Fibroblast of peridontal ligament (primary cell): ENCODE measurements around the gene MMP25.

Experiments used
- DNase-seq: peaks from one replicate; pipeline ENCODE4 v3.0.0-alpha.2; 2010; ENCODE audit errors: extremely low read depth

MMP25 gene

DNA sequence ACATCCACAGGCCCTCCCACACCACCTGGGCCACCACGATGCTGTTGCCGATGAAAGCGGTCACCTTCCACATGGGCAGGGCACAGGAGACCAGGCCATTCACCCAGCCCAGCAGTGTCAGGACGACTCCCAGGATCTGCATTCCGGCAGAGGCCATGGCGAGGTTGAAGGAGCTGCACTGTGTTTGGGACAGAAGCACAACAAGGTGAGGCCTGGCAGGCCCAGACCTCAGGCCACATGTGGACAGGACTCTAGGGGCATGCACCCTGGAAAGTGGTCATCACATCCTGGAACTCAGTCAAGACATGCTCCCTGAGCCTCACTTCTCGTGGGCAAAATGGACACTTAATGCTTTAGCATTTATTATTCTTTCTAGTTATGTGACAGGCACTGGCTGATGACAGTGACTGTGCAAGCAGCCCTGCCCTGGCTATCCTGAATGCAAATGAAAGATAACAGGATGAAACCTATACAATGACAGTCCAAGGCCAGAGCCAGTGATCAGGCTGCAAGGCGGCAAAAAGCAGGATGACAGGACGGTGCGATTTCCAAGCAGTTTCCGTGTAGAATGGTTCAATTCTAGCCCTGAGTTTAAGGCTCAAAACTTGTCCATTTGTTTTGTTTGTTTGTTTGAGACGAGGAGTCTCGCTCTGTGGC is 30.4 kb upstream of the MMP25 start:
- DNase-seq = no peak

- DNase-seq = no peak
These were observed 29.0 kb upstream of the MMP25 start for GRCh38 chr16:3017344-3017743.

DNA sequence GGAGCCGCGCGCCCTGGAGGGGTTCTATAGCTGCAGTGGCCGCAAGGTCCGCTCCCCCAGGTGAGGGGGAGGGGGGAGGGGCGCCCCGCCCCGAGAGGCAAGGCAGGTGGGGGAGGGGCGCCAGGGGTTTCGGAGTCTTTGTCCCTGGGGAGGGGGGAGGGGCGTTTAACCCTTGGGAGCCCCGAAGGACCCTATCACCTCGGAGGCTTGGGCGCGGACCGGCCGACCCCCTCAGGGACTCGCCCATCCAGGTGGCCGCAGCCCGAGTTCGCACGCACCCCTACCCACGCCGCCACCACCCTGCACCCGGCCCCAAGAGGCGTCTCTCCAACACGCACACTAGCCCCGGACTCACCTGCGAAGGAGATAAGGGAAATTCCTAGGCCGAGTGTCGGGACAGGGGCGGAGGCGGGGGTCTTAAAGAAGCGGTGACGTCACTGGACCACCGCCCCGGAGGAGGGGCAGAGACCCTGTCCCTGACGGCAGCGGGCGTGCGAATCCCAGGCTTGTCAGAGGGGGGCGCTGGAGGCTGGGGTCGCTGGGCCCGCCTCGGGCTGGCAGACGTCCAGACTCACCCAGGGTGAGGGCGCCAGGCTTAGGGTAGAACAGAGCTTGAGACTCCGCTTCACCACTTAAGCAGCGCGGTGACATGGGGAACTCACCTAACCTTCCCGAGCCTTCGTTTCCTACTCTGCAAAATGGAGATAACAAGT is 28.4 kb upstream of the MMP25 start, which contains the start of gene CLDN6:
Gene CLDN6, minus strand, starts transcription at position 390 of the 713 bp plus-strand sequence. CDS start 2,162 bp downstream, outside the sequence.
- no peak for DNase-seq

GRCh38 chr16:3019594-3020246 is 26.6 kb upstream of the MMP25 start:
- DNase-seq = no peak

DNA sequence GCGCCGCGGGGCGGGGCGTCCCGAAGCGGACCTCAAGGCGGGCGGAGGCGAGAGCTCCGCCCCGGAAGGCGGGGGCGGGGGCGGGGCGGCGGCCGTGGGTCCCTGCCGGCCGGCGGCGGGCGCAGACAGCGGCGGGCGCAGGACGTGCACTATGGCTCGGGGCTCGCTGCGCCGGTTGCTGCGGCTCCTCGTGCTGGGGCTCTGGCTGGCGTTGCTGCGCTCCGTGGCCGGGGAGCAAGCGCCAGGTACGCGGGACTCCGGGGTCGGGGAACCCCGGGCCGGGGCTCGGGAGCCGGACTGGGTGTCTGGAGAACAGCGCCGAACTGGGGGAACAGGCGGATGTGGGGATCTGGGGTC is 26.1 kb upstream of the MMP25 start, which contains the start of gene TNFRSF12A:
Gene TNFRSF12A, plus strand, starts transcription at position 122 of the 357 bp plus-strand sequence. Its CDS starts 30 bp downstream, at position 152.
- DNase-seq = peak; percentile 39

DNA sequence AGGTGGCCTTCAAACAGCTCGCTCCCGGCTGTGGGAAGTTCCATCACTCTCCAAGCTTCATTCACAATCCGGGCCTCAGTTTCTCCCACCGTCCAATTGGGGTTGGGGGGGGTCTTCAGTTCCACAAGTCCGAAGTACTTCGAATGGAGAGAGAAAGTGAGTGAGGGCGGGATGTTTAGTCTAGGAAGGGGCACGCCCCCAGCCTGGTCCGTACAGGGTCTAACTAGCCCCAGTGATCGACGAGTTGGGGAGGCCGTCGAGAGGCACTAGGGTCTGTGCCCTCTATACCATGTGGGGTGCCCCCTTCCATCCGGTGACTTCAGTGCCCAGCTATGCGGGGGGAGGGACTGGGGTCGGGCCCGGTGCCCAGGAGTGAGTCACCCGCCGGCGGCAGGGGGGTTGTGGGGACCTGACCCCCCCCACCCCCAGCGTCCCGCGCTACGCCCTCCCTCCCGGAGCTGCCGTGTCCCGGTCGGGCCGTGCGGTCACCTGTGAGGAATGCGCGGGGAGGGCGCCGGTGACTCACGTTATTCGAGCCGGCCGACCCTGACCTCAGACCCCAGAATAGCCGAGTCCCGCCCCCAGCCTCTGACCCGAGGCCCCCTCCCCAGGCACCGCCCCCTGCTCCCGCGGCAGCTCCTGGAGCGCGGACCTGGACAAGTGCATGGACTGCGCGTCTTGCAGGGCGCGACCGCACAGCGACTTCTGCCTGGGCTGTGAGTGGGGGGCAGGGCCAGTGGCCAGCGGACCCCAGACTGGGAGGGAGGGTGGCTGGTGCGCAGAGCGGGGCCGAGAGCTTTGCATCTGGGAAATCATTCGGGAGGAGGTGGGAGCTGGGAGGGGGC is 25.5 kb upstream of the MMP25 start:
- DNase-seq = peak; percentile 75

DNA sequence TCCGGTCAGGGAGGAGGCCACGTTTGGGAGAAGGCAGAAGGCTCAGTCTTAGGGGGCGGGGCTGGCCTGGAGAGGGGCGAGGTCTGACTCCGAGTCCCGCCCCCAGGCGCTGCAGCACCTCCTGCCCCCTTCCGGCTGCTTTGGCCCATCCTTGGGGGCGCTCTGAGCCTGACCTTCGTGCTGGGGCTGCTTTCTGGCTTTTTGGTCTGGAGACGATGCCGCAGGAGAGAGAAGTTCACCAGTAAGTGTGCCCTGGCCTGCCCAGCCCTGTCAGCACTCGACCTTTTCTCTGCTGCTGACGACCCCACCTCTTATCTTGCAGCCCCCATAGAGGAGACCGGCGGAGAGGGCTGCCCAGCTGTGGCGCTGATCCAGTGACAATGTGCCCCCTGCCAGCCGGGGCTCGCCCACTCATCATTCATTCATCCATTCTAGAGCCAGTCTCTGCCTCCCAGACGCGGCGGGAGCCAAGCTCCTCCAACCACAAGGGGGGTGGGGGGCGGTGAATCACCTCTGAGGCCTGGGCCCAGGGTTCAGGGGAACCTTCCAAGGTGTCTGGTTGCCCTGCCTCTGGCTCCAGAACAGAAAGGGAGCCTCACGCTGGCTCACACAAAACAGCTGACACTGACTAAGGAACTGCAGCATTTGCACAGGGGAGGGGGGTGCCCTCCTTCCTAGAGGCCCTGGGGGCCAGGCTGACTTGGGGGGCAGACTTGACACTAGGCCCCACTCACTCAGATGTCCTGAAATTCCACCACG is 24.7 kb upstream of the MMP25 start:
- peak; percentile 88 for DNase-seq

GRCh38 chr16:3022208-3022683 is 24.1 kb upstream of the MMP25 start:
- peak; percentile 93 for DNase-seq

DNA sequence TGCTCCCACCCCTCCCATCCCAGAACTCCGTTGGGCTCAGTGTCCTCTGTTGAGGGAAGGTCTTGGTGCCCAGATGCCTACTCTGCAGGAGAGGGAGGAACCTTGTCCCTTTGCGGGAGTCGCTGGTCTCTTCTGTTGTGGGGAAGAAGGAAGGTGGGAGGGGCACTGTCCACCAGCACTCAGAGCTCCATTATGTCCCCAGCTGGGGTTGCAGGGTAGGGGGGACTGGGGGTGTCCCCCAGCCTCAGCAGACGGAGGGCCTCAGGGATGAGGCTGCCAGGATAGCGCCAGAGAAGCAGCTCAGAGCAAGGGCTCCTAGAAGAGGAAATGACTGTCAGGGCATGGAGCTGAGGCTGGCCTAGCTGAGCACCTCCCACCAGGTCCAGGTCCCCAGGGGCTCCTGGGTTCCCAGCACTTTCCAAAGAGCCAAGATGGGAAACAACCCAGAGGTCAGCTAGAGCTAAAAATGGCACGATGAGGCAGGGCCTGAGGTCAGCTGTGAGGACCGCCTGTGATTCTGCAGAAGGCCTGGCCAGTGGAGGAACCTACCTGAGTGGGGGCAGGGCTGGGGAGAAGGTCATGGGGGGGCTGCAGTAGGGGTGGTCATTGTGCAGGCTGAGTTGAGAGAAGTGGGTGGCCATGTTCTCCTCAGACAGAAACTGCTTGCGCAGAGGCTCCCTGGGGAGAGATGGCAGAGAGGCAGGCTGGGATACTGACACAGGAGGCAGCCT is 23.5 kb upstream of the MMP25 start:
- peak; percentile 46 for DNase-seq

- DNase-seq = peak; percentile 65
These were observed 23.0 kb upstream of the MMP25 start for GRCh38 chr16:3023415-3023668.

- peak; percentile 96 for DNase-seq
These were observed 22.5 kb upstream of the MMP25 start, which contains the start of the genes HCFC1R1 and THOC6 for GRCh38 chr16:3023669-3024478. TSS of gene HCFC1R1 (minus strand) at chr16:3023942. CDS start at chr16:3023941, 1 bp downstream. TSS of gene THOC6 (plus strand) at chr16:3024035. CDS start at chr16:3024327, 292 bp downstream.

DNA sequence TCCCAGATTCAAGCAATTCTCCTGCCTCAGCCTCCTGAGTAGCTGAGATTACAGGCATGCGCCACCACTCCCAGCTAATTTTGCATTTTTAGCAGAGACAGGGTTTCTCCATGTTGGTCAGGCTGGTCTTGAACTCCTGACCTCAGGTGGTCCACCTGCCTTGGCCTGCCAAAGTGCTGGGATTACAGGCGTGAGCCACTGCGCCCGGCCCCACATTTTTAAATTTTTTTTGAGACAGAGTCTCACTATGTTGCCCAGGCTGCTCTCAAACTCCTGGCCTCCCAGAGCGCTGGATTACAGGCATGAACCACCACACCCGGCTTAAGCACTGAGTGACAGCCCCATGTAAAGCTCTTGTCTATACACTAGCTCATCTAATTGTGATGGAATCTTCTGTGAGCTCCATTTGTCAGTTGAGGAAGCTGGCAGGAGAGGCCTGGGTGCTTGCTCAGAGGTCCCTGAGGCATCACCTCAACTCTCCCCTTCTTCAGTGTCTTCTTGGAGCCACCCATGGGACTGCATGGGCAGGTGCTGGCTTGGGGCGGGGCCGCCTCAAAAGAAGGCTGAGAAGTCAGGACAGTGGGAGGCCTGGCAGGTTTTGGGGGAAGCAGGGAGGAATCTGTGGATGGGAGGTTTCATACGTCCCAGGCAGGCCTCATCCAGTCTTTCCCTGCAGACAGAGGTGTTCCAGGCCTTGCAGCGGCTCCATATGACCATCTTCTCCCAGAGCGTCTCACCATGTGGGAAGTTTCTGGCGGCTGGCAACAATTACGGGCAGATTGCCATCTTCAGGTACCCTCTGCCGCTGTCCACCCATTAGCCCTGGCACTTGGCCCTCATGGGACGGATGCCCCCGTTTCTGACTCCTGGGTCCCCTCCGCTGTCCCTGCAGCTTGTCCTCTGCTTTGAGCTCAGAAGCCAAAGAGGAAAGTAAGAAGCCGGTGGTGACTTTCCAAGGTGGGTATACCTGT is 21.0 kb upstream of the MMP25 start:
- DNase-seq = no peak

DNA sequence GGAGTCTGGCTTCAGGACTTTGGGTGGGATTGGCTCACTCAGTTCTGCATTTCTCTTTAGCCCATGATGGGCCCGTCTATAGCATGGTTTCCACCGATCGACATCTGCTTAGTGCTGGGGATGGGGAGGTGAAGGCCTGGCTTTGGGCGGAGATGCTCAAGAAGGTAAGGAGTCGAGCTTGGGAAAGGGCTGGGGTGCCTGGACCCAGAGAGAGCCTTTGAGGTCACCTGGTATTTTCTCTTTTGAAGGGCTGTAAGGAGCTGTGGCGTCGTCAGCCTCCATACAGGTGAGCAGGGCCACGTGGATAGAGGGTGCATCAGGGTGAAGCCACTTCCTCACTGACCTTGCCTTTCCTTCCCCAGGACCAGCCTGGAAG is 20.4 kb upstream of the MMP25 start:
- no peak for DNase-seq

DNA sequence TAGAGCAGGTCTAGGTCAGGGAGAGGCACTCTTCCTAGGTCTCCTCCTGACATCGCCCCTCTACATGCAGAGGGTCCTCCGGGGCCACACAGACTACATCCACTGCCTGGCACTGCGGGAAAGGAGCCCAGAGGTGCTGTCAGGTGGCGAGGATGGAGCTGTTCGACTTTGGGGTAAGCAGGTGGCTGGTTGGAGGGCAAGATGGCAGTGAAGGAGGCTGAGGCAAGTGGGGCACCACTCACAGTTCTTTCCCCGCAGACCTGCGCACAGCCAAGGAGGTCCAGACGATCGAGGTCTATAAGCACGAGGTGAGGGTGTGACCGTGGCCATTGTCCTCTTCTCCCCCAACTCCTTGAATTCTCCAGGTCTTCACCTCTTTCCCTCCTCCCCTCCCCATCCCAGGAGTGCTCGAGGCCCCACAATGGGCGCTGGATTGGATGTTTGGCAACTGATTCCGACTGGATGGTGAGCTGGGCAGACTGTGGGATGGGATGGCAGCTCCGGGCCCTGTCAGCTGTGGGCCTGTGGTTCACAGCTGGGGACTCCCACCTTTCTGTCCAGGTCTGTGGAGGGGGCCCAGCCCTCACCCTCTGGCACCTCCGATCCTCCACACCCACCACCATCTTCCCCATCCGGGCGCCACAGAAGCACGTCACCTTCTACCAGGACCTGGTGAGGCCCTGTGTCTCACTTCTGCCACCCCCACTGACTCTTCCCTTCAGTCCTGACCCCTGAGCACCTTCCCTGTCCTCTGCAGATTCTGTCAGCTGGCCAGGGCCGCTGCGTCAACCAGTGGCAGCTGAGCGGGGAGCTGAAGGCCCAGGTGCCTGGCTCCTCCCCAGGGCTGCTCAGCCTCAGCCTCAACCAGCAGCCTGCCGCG is 19.5 kb upstream of the MMP25 start:
- no peak for DNase-seq

DNA sequence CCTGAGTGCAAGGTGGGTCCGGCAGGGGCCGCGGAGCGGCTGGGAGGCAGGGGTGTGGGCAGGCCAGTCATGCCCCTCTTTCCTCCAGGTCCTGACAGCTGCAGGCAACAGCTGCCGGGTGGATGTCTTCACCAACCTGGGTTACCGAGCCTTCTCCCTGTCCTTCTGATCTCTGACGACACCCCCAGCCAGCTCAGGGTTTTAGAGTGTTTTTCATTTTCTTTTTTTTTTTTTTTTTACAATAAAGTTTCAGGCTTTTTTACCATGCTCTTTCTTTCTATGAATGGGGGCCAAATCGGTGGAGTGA is 18.9 kb upstream of the MMP25 start:
- no peak for DNase-seq

- peak; percentile 36 for DNase-seq
These were observed 18.2 kb upstream of the MMP25 start for GRCh38 chr16:3027983-3028715.
